ENCODE results near the gene C2CD4C.
A peak's percentile ranks its signal among the peaks of the same experiment; 100 is the strongest.
"Not testable (repeated sequence)": the region's sequence is repeated elsewhere in the genome, so short reads cannot be mapped to it uniquely, and the experiment has no call there.

C2CD4C gene

DNA sequence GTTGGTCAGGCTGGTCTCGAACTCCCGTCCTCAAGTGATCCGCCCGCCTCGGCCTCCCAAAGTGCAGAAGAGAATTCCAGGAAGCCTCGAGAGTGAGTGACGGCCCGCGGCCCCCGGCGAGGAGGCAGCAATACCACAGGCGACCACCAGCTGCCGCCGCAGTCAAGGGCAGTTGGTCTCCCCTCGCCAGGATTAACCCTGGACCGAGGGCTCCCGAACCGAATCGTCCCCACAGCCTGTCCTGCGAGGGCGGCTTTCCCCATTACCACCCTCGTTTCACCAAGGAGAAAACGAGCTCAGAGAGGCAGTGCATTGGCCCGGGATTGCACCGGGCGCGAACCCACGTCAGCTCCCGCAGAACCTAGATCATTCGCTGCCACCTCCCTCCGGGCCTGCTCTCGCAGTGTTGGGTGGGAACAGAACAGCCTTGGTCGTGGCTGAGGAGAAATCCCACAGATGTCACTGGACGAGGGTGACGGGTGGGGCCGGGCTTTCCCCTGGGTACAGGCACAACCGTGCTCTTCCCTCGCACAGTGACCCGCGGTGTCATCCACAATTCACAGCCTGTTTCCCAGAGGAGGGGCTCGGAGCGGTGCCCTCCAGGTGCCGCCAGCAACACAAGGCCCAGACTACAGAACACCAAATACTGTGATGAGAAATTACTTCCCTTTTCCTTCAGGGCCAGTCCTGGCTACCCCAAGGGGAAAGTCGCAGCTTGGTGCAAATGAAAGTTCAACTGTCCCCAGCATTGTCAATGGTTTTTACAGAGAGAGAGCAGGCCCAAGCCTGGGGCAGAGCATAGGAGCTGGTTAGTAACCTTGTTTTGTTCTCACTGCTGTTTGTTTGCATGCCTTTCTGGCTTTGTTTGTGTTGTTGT, 24.8 kb downstream of the C2CD4C start:
- peak; percentile 20 for DNase-seq (ENCODE audit: low read depth, low spot score)

- DNase-seq (ENCODE audit: low read depth, low spot score), result no peak
Observed at GRCh38 chr19:383040-383439, 25.9 kb downstream of the C2CD4C start.

DNA sequence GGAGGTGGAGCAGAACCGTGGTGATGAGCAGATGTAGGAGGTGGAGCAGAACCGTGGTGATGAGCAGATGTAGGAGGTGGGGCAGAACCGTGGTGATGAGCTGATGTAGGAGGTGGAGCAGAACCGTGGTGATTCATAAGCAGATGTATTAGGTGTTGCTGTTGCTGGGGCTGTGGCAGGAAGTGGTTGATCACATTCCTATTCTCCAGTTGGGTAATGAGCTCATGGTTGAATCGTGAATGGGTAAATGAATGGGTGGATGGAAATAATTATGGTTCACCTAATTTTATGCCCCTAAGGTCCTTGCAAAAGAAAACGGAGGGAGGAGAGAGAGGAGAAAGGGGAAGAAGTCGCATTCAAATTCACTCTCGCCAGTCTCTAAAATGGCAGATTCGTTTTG, 26.4 kb downstream of the C2CD4C start:
- not testable (repeated sequence) for DNase-seq (ENCODE audit: low read depth, low spot score)

GRCh38 chr19:381901-382300, 27.0 kb downstream of the C2CD4C start:
- DNase-seq (ENCODE audit: low read depth, low spot score), result not testable (repeated sequence)

GRCh38 chr19:380618-381219, 28.2 kb downstream of the C2CD4C start:
- DNase-seq (ENCODE audit: low read depth, low spot score), result not testable (repeated sequence)

GRCh38 chr19:379796-380195, 29.2 kb downstream of the C2CD4C start:
- no peak for DNase-seq (ENCODE audit: low read depth, low spot score)

DNA sequence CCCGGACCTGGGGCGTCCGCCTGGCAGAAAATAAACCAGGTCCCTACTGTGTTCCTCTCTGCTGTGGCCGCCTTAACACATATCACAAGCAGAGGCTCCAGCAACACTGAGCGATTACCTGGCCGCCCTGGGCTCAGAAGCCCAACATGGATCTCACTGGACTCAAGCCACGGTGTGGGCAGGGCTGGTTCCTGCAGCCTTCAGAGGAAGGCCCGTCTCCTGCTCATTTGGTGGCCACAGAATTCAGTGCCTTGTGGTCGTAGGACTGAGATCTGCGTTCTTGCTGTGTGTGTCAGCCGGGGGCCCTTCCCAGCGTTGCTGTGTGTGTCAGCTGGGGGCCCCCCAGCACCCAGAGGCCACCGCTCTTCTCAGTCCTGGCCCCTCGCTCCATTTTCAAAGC, 30.2 kb downstream of the C2CD4C start:
- no peak for DNase-seq (ENCODE audit: low read depth, low spot score)

GRCh38 chr19:377801-378581, 31.0 kb downstream of the C2CD4C start:
- no peak for DNase-seq (ENCODE audit: low read depth, low spot score)

- DNase-seq (ENCODE audit: low read depth, low spot score), result no peak
Observed at GRCh38 chr19:376111-376470, 32.9 kb downstream of the C2CD4C start.

GRCh38 chr19:375395-376110, 33.4 kb downstream of the C2CD4C start:
- DNase-seq (ENCODE audit: low read depth, low spot score), result no peak

GRCh38 chr19:374886-375235, 34.1 kb downstream of the C2CD4C start:
- DNase-seq (ENCODE audit: low read depth, low spot score), result no peak

GRCh38 chr19:374183-374885, 34.6 kb downstream of the C2CD4C start:
- no peak for DNase-seq (ENCODE audit: low read depth, low spot score)

DNA sequence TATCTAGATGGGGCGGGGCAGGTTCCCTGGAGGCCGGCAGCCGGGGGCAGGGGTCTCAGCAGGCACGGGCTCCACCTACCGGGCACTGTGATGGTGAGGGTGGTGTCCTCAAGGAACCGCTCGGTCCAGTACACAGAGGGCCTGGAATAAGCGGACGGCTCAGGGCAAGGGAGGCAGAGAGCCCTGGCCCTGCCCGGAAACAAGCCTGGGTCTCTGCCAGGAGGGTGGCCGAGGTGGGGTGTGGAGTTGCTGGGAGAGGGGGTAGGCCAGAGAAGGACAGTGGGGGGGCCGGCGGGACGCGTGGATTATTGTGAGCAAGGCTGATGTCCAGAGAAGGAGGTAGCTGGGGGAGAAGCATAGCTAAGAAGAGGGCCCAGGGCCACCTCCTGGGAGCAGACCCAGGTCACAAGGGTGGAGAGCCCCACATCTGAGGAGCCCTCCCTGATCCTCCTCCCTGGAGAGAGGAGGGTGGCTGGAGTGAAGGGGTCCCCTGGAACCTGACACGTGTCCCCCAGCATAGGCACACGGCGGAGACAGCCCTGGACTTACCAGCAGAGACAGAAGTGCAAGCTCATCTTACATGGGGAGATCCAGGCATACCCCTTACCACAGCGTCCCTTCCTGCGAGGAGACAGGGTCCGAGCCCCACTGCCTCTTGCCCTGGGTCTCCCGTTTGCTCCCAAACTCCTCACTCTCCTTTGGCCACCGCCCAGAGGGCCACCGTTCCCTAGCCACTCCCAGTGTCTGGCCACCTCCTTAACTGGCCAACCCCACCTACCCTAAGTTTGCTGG, 35.4 kb downstream of the C2CD4C start:
- no peak for DNase-seq (ENCODE audit: low read depth, low spot score)

- DNase-seq (ENCODE audit: low read depth, low spot score), result no peak
Observed at GRCh38 chr19:372306-372890, 36.5 kb downstream of the C2CD4C start.

DNA sequence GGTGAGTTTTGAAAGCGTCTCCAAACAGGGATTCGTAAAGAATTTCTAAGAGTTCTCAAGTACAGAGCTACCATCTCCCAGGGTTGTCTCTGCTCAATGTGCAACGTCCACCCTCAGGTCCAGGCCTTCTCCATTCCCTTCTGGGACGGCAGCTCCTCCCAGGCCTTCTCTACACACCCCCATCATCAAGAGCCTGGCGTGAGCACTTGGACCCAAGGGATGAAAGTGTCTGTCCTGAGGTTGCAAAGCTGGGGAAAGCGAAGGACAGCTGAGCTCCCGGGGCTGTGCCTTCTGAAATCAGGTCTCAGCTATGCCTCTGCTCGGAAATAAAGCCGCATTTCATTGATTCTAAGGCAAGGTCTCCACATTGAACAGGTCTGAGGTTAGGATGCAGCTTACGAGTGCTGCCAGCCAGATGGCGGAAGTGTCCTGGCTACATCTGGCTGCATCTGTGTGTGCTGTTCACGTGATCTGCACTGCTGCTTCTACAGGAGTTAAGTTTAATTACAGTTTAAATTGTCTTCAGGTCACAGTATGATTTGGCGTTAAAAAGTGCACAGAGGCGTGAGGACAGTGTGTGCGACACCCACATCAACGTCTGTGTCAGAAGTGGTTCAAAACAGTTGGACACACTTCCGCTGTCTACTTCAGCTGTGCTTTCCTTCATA, 37.3 kb downstream of the C2CD4C start:
- no peak for DNase-seq (ENCODE audit: low read depth, low spot score)

- no peak for DNase-seq (ENCODE audit: low read depth, low spot score)
Observed at GRCh38 chr19:370641-371330, 38.2 kb downstream of the C2CD4C start.

DNA sequence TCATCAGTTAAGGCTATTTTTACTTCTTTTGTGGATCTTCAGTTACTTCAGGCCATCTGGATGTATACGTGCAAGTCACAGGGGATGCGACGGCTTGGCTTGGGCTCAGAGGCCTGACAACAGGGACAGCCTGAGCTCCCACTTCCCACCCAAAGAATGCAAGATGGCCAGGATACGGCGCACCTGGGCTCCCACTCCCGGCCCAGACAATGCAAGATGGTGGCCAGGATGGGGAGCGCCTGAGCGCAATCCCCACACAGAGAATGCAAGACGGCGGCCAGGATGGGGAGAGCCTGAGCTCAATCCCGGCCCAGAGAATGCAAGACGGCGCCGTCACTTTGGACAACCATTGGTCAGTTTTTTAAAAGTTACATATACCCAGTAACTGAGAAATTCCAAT, 39.1 kb downstream of the C2CD4C start:
- no peak for DNase-seq (ENCODE audit: low read depth, low spot score)

- DNase-seq (ENCODE audit: low read depth, low spot score), result no peak
Observed at GRCh38 chr19:369256-369655, 39.7 kb downstream of the C2CD4C start.

DNA sequence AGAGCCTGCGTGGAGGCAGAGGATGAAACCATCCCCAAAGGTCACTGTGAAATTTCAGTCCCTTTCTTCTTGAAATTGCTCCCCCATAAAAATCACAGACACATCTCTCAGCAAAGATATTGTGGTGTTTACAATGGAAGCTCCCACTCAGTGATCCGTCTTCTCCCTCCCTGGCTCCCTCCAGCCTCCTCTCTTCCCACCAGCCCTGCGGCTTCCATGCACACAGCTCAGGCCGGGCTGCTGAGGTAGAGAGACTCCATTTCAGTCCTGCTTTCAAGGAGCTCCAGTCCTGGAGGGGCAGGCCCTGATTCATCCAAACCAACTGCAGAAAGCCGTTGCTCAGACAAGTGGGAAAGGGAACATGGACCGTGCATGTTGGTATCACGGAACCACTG, 40.3 kb downstream of the C2CD4C start:
- no peak for DNase-seq (ENCODE audit: low read depth, low spot score)
